GM12891 (cell line): ENCODE measurements around the gene PDZD2.

Experiments used
- POLR2A ChIP-seq: IDR thresholded peaks from 2 replicates; pipeline ENCODE4 v1.6.1; 2011; ENCODE audit warnings: low read depth, low read length, control low read depth
- POLR2AphosphoS5 ChIP-seq: IDR thresholded peaks from 2 replicates; pipeline ENCODE4 v1.6.1; 2011; ENCODE audit warnings: low read depth, low read length, control low read depth
- POU2F2 ChIP-seq: IDR thresholded peaks from 2 replicates; pipeline ENCODE4 v1.6.1; 2011; ENCODE audit warnings: low read depth, mild to moderate bottlenecking, control low read depth, low read length, moderate library complexity
- TAF1 ChIP-seq: IDR thresholded peaks from 2 replicates; pipeline ENCODE4 v1.6.1; 2011; ENCODE audit warnings: low read depth, low read length, control low read depth

DNA sequence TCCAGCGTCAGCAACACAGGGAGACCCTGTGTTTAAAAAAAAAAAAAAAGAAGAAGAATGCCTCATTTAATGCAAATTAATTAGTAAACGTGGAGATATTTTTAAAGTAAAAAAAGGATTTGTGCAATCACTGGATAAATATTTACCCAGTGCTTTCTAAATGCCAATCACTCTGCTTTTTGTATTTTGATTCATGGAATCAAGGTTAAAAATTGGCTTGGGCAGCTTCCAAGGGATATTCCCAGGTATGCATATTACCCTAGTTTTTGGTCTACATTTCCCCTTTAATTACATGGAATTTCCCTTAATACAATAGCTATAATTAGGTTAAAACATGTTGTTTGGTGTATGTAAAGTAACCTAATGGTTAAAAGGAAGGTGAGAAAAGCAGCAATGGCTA lies 31.4 kb upstream of the PDZD2 start:
- TF ChIP-seq POLR2AphosphoS5 (no peak), POLR2A (no peak), TAF1 (no peak), POU2F2 (no peak)
